HG02678 (cell line): Measurements from ENCODE around the gene SEC31A.
"Not testable (repeated sequence)": the region's sequence is repeated elsewhere in the genome, so short reads cannot be mapped to it uniquely, and the experiment has no call there.

Experiments
- ATAC-seq: cut with Tn5 transposase; IDR thresholded peaks from one replicate; pipeline ENCODE4 v1.9.1; 2021; ENCODE audit warnings: mild to moderate bottlenecking, moderate library complexity; ENCODE audit not compliant: unreplicated experiment

SEC31A gene, protein sequence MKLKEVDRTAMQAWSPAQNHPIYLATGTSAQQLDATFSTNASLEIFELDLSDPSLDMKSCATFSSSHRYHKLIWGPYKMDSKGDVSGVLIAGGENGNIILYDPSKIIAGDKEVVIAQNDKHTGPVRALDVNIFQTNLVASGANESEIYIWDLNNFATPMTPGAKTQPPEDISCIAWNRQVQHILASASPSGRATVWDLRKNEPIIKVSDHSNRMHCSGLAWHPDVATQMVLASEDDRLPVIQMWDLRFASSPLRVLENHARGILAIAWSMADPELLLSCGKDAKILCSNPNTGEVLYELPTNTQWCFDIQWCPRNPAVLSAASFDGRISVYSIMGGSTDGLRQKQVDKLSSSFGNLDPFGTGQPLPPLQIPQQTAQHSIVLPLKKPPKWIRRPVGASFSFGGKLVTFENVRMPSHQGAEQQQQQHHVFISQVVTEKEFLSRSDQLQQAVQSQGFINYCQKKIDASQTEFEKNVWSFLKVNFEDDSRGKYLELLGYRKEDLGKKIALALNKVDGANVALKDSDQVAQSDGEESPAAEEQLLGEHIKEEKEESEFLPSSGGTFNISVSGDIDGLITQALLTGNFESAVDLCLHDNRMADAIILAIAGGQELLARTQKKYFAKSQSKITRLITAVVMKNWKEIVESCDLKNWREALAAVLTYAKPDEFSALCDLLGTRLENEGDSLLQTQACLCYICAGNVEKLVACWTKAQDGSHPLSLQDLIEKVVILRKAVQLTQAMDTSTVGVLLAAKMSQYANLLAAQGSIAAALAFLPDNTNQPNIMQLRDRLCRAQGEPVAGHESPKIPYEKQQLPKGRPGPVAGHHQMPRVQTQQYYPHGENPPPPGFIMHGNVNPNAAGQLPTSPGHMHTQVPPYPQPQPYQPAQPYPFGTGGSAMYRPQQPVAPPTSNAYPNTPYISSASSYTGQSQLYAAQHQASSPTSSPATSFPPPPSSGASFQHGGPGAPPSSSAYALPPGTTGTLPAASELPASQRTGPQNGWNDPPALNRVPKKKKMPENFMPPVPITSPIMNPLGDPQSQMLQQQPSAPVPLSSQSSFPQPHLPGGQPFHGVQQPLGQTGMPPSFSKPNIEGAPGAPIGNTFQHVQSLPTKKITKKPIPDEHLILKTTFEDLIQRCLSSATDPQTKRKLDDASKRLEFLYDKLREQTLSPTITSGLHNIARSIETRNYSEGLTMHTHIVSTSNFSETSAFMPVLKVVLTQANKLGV

DNA sequence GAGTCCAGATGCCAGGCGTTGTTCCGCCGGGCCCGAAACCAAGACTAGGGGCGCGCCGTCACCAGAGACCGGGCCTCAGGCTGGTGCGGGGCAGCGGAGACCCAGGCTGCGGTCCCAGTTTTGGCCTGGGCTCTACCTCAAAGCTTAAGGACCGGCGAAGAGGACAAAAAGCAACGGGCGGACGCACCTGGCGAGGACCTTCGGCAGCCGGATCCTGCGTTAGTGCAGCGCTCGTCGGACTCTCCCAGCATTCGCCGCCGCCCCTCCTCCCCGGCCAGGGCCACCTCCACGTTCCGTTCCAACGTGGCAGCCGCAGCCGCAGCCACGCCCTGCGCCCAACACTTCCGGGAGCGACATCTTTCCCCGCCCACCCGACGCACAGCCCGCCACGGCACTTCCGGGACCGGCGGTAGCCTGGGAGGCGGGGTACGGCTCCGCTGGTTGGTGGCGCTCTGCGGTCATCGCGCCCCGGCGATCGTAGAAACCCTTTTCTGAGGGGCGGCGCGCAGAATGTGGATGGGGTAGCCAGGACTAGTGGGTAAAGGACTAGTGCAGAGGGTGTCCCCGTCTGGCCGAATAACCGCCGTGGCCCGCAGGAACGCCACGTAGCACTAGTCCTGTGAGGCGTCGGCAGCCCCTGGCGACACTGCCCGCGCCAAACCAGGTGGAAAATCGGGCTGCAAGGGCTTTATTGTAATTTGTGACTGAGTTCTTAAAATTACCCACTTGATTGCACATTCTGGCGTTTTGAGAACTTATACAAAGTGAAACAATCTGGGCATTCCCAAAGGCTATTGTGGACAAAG, at the start of gene SEC31A:
TSS of gene SEC31A (minus strand) at position 253 of the 806 bp plus-strand sequence. CDS start 9,217 bp downstream, outside the sequence.
- ATAC-seq: peak; percentile 93

DNA sequence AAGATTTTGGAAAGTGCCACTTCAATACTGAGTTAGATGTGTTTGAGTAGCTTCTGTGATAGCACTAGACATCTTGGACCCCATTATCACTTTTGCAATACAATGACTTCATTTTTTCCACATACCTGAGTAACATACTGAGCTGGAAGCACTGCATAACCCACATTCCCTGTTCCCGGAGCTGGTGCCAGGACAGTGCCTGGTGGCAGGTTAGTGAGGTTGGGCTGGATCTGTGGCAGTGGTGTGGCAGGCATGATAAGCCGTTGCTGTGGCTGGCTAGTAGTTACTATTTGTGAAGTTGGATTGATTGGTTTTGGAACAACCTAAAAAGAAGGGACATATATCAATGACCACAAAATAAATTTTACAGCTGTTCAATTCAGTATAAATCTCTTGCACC, 48.5 kb upstream of the SEC31A start:
- ATAC-seq: no peak

DNA sequence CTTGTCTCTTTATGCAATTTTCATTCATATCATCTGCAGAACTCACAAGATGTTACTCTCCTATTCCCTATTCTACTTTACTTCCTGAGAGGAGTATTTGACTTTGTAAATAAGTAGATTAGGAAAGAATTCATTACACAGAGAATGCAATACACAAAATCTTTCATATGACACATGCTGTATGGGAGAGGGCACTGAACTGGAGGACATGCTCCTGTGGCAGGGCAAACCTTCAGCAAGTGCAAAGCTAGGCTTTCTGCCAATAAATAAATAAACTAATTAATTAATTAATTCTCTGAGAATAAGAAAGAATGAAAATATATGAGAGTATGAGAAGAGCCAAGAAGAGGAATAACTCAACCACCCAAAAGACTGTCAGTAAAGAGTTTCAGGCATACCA, 43.5 kb upstream of the SEC31A start:
- no peak for ATAC-seq

DNA sequence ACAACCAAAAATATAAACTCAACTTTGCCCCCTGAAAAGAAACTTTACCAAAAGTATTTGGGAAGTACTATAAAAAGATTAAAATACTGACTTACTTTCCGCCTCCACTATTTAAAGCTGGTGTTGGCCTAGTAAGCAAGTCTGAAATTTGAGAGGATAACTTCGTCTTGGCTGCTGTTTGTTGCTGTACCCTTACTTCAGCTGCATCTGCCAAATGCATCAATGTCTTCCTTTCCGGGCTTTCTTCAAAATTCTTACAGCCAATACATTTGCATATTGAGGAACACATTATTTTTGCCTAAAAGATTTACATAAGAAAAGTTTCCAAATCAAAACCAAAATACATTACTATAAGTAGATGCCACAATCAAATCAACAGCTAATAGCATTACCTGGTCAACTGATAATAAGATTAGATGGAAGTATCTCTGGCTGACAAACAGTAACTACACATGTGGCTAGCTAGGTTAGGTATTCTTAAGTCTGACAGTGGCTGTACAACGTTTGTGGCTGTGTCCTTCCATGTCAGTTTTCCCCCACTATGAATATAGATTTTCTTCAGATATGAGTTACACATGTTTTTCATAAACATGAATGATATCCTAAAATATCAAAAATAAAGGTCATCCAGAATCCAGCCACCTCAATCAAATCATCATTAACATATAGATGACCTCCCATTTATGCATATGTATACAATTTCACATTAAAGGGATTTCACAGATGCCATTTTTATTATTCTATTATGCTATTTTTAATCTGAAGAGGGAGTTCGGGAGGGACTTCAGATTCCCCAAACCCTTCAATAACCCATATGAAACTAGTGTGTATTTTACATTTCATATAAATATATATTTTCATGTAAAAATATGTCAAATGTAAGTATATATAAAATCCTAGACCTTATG, 40.1 kb upstream of the SEC31A start:
- ATAC-seq: no peak

DNA sequence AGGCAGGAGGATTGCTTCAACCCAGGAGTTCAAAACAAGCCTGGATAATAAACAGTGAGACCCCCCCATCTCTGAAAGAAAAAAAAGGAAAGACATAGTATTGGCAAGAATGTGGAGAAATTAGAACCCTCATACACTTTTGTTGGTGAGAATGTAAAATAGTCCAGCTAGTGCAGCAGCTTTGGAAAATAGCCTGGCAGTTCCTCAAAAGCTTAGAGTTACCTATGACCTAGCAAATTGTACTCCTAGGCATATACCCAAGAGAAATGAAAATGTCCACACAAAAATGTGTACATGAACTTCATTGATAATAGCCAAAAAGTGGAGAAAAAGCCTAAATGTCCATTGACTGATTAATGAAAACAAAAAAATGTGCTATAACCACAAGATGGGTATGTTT, 30.8 kb upstream of the SEC31A start:
- ATAC-seq: no peak

DNA sequence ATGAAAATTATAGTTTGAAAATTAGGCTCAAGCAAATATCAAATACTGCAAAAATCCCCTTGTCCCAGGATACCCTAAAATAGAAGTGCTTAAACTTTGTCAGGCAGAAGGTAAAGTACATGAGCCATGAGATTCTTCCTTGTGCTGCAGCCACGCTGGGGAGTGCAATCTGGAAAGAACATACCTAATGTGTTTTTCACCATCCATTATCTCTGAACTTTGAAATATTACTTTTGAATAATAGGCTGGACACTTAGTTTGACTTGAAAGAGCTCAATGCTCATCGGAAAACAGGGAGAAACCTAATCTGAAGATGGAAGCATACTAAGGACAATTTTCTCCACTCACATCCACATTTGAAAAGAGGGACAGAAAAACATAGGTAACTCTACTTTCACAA, 28.4 kb upstream of the SEC31A start:
- no peak for ATAC-seq

DNA sequence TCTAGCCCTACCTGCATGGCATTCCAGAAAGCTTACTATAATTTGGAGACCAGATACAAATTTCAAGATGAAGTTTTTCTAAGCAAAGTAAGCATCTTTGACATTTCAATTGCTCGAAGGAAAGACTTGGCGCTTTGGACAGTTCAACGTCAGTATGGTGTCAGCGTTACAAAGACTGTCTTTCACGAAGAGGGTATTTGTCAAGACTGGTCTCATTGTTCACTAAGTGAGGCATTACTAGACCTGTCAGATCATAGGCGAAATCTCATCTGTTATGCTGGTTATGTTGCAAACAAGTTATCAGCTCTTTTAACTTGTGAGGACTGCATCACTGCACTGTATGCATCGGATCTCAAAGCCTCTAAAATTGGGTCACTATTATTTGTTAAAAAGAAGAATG, 27.1 kb upstream of the SEC31A start:
- no peak for ATAC-seq

DNA sequence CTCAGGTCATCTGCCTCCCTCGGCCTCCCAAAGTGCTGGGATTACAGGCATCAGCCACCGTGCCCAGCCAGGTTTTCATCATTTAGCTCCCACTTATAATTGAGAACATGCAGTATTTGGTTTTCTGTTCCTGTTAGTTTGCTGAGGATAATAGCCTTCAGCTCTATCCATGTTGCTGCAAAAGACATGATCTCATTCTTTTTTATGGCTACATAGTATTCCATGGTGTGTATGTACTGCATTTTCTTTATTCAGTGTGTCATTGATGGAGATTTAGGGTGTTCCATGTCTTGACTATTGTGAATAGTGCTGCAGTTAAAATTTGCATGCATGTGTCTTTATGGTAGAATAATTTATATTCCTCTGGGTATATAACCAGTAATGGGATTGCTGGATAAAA, 23.0 kb upstream of the SEC31A start:
- not testable (repeated sequence) for ATAC-seq

DNA sequence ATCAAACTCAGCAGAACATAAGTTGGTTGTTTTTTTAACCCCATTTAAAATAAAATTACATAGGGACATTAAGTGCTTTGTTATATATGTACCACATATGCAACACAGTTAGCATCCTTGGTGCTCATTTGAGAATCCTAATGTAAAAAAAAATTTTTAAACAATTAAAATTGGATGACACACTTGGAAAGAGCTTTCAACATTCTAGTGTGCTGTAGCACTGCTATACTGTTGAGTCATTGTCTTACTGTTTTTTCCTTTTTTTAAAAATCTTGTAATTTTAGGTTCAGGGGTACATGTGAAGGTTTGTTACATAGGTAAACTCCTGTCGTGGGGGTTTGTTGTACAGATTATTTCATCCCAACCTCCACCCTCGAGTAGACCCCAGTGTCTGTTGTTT, 22.4 kb upstream of the SEC31A start:
- ATAC-seq: no peak

DNA sequence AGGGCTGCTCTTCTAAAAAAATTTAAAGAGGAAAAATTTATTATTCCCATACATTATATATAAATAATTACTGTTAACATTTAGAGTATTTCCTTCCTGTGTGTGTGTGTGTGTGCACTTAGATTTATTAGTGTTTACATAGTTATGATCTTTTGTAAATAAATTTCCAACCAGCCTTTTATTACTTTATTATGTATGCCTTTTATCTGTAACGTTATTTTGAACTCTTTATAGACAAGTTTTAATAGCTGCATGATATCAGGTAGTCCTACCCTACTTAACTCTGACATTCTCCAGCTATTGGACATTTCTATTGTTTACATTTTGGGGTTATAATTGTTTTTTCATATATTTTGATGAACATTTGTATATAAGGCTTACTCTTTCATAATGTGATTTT, 18.4 kb upstream of the SEC31A start:
- no peak for ATAC-seq

DNA sequence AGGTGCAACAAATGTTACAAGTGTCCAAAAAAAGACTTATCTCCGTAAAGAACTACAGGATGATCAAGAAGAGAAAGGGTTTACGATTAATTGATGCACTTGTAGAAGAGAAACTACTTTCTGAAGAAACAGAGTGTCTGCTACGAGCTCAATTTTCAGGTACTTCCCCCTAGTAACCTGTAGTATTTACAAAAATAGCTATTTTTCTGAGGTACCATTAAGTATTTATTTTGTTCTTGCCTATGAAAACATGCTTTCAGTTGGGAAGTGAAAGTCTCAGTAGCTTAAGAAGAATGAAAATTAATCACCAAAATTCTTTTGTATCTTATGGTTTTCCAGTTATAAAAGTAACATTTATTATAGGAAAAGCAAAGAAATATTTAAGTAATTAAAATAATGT, 15.5 kb upstream of the SEC31A start:
- ATAC-seq: peak; percentile 32

DNA sequence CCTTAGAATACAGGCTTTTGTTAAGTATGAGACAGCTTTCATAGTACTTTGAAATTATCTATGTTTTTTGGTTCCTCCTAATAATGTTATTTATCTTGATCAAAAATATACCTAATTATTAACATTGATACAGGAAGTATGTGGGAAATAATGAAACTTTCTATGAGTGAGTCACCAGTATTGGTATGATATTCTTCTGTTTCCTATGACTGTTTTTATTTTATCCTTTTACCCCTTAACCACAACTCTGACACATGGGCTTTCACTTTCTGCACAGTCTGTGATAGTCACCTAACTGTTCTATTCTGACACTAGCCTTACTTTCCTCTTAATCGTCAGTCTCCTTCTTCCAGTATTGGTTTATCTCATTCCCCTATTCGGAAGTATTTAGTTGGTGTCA, 14.3 kb upstream of the SEC31A start:
- peak; percentile 45 for ATAC-seq

DNA sequence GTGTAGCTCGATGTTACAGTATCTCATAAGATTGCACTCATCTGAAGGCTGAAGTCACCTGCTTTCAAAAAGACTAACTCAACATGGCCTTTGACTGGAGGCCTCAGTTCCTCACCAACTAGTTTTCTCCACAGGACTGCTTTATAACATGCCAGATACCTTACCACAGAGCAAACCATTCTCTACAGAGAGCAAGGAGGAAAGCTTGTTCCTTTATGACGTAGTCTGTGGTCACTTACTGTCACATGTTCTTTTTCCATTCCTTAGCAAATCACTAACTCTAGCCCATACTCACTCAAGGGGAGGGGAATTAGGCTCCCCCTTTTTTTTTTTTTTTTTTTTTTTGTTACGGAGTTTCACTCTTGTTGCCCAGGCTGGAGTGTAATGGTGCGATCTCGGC, 12.8 kb upstream of the SEC31A start:
- ATAC-seq: no peak

DNA sequence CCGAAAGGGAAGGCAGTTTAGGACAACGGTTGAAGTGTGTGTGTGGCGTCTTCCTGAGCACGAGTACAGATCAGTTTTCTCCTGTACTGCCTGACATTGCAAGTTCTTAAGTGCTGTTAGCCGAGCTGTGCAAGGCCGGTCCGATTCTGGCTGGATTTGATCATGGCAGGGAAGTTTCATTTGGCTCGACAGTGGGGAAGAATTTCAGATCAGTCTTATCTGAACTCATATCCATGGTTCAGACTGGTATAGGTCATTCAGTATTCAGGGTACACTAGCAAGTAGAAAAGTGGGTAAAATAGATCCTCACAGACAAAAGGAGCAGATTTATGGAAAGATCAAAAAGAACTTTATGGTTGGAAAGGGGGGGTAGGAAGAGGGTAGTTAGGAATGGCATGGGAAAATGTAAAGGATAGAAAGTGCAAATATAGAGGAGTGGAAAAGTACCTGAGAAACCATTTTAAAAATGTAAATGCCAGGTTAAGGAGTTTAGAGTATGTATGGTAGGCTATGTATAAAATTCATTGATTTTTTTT, 10.3 kb upstream of the SEC31A start:
- ATAC-seq: no peak

DNA sequence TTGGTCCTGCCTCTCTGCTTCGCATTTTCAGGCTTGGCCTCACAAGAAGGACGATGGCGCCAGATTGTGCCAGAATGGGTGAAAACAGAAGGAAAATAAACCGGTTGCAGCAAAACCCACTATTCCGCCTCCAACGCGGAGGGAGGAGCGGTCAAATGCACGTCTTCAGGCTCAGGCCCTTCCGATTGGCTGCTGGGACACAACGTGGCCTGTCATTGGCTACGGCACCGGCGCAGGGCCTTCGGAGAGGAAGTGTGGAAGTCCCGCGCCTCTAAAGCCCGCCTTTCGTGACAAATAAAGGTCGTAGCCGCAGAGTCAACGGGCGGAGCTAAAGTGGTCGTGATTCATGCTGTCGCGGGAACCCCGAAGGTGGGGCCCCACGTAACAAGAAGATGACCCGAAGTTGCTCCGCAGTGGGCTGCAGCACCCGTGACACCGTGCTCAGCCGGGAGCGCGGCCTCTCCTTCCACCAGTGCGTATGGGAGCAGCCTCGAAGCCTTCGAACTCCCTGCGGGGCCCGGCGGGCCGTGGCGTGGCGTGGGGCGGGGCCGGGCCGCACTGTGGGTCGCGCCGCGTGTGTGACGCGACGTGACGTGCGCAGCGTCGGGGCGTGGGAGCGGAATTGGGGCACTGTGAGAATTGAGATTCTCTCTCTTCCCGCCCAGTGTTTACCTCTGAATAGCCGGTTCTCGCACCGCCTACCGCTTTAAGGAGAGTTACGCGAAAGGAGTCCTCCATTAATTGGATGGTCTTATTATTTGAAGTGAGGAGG, 9.6 kb upstream of the SEC31A start, which contains the start of gene THAP9:
TSS of gene THAP9 (plus strand) at position 325 of the 772 bp plus-strand sequence. CDS start at position 393, 68 bp downstream.
- ATAC-seq: peak; percentile 87

DNA sequence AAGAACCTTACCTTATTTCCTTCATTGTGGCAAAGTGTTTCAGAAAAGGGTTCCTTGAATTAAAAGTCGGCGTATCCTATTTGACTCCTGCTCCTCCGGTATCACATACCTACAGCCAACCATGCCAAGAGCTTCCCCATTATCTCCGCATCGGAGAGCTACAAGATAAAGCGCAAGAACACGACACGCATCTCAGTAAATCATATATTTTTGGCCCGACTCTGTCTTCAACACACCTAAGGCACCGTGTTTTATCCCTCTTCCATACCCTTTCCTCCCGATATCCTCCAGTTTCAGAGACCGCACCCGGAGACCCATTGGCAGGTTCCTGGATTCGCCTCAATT, 9.1 kb upstream of the SEC31A start:
- peak; percentile 1 for ATAC-seq

DNA sequence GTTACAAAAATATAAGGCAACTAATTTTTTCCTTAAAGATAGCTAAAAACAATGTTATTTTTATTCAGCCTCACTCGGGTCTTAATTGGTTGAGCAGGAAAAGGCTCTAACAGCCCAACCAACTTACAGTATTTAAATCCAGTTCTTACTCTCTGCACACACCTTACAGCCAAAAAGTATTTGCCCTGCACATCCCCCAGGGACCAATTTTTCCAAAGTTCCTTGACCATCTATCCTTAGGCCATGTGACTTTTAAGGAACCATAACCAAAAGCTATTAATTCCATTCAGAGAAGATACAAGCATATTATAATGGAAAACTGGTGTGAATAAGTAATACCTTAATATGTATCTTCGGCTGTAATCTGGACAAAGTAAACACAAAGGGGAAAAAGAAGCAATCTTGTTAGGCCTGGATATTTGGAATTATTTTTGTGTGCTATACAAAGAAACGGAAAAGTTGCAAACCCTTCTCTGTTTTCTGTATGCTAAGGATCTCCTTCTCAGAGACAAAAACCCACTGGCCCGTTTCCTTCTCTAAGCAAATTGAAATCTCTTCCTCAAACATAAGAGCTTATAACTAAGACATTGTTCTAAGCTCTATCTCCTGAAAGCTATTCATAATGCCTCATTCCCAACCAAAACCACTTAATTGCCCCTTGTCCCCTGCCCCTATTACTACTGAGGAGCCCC, 8.6 kb upstream of the SEC31A start:
- ATAC-seq: no peak
